Measurements from ENCODE around the gene ATAT1. TPM values are rescaled to one million over a fixed set of nuclear protein-coding genes. Genes with fewer than 3 reads are reported as not detected.
A peak's percentile ranks its signal among the peaks of the same experiment; 100 is the strongest.

The ATAT1 gene
- total RNA-seq, 1 experiment from 2014 or later, result 6.1 TPM

- Histone ChIP-seq H3K27me3 (ENCODE audit: low read length) (no peaks in the 10 kb centered on the region), H3K36me3 (ENCODE audit: low read depth, low read length) (no peaks in the 10 kb centered on the region), H2AFZ (ENCODE audit: low read length) (no peak overlapping the region), H3K79me2 (ENCODE audit: low read length) (peaks cover 54% of the 10 kb centered on the region), H3F3A (ENCODE audit: low read length, unreplicated experiment) (no peaks in the 10 kb centered on the region), H3K9me3 (ENCODE audit: low read length) (no peaks in the 10 kb centered on the region), H4K20me1 (ENCODE audit: low read length) (no peaks in the 10 kb centered on the region), H3K4me3 (ENCODE audit: low read length) (no peak overlapping the region), H3K27ac (ENCODE audit: low read length) (no peak overlapping the region), H3K9me2 (replicated peaks; ENCODE audit: low read length) (no peaks in the 10 kb centered on the region), H3K9ac (ENCODE audit: low read length) (no peak overlapping the region), H3K4me1 (ENCODE audit: insufficient read depth, low read length) (peaks cover 50% of the 10 kb centered on the region), H3K4me2 (ENCODE audit: low read length) (peak overlapping the region; percentile 90)
- TF ChIP-seq EZH2 (IDR thresholded peaks at IDR 0.05; ENCODE audit: low read length, unreplicated experiment) (no peak), CTCF (conservative IDR thresholded peaks at IDR 0.05; ENCODE audit: low read depth, low read length) (no peak), EZH2phosphoT487 (IDR thresholded peaks at IDR 0.05; ENCODE audit: borderline replicate concordance, low read length) (no peak)
- DNase-seq, result no peak
- no TSS peak for BruUV-seq (replicated peaks)
- no peak for ATAC-seq
- CTCF ChIA-PET, result no interaction called here
- POLR2A ChIA-PET (ENCODE audit: unreplicated experiment), result interaction anchor here (0.6 kb wide), 1 partner anchor 398 kb away, joined by 6 read pairs; no protein-coding TSS in a partner anchor
- intact Hi-C loops (cut with micrococcal nuclease), result loop anchor here (5.0 kb wide), 1 partner anchor 133 kb away; no protein-coding TSS in a partner anchor
Observed at GRCh38 chr6:30689022-30689865, 62.6 kb downstream of the ATAT1 start.

- ChIA-PET POLR2A (ENCODE audit: unreplicated experiment) (interaction anchor here (0.6 to 0.7 kb wide), 2 partner anchors 52 to 53 kb away, joined by 5 to 16 read pairs; partner anchors contain the start of gene FLOT1), CTCF (no interaction called here)
- TF ChIP-seq CTCF (conservative IDR thresholded peaks at IDR 0.05; ENCODE audit: low read depth, low read length), result no peak
- no peak for TF ChIP-seq EZH2 (IDR thresholded peaks at IDR 0.05; ENCODE audit: low read length, unreplicated experiment)
- no peak for TF ChIP-seq EZH2phosphoT487 (IDR thresholded peaks at IDR 0.05; ENCODE audit: borderline replicate concordance, low read length)
- no peak for DNase-seq
- no peak for ATAC-seq
- intact Hi-C loops (cut with micrococcal nuclease), result loop anchor here (5.0 kb wide), 1 partner anchor 132 kb away; no protein-coding TSS in a partner anchor
- no peaks in the 10 kb centered on the region for H3K27me3 ChIP-seq (ENCODE audit: low read length)
- H3K4me2 ChIP-seq (ENCODE audit: low read length), result peak overlapping the region; percentile 90
- H2AFZ ChIP-seq (ENCODE audit: low read length), result no peak overlapping the region
- H4K20me1 ChIP-seq (ENCODE audit: low read length), result no peaks in the 10 kb centered on the region
- BruUV-seq (replicated peaks), result no TSS peak
- H3K9me2 ChIP-seq (replicated peaks; ENCODE audit: low read length), result no peaks in the 10 kb centered on the region
- H3K27ac ChIP-seq (ENCODE audit: low read length), result peak overlapping the region; percentile 47
- peaks cover 48% of the 10 kb centered on the region for H3K4me1 ChIP-seq (ENCODE audit: insufficient read depth, low read length)
- H3K79me2 ChIP-seq (ENCODE audit: low read length), result peaks cover 47% of the 10 kb centered on the region
- H3K36me3 ChIP-seq (ENCODE audit: low read depth, low read length), result no peaks in the 10 kb centered on the region
- H3K9ac ChIP-seq (ENCODE audit: low read length), result peak overlapping the region; percentile 74
- no peaks in the 10 kb centered on the region for H3K9me3 ChIP-seq (ENCODE audit: low read length)
- H3K4me3 ChIP-seq (ENCODE audit: low read length), result peak overlapping the region; percentile 81
- H3F3A ChIP-seq (ENCODE audit: low read length, unreplicated experiment), result no peaks in the 10 kb centered on the region
Observed at GRCh38 chr6:30689985-30690384, 63.3 kb downstream of the ATAT1 start.
